ENCODE measurements around the gene DCAF12.

GRCh38 chr9:34158362-34158869 is 31.9 kb upstream of the DCAF12 start:
- TF ChIP-seq, protein P1, sequence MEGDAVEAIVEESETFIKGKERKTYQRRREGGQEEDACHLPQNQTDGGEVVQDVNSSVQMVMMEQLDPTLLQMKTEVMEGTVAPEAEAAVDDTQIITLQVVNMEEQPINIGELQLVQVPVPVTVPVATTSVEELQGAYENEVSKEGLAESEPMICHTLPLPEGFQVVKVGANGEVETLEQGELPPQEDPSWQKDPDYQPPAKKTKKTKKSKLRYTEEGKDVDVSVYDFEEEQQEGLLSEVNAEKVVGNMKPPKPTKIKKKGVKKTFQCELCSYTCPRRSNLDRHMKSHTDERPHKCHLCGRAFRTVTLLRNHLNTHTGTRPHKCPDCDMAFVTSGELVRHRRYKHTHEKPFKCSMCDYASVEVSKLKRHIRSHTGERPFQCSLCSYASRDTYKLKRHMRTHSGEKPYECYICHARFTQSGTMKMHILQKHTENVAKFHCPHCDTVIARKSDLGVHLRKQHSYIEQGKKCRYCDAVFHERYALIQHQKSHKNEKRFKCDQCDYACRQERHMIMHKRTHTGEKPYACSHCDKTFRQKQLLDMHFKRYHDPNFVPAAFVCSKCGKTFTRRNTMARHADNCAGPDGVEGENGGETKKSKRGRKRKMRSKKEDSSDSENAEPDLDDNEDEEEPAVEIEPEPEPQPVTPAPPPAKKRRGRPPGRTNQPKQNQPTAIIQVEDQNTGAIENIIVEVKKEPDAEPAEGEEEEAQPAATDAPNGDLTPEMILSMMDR (IDR thresholded peaks at IDR 0.05): no peak
- TF ChIP-seq EP300 (IDR thresholded peaks at IDR 0.05; ENCODE audit: borderline replicate concordance in 1 of 2, low read depth in 1 of 2, low read length in 1 of 2): no peak
- TF ChIP-seq RFX5 (IDR thresholded peaks at IDR 0.05; ENCODE audit: low read length): no peak
- no peak for TF ChIP-seq TEAD4 (IDR thresholded peaks at IDR 0.05; ENCODE audit: borderline replicate concordance, insufficient read depth)
- TF ChIP-seq, protein P2, sequence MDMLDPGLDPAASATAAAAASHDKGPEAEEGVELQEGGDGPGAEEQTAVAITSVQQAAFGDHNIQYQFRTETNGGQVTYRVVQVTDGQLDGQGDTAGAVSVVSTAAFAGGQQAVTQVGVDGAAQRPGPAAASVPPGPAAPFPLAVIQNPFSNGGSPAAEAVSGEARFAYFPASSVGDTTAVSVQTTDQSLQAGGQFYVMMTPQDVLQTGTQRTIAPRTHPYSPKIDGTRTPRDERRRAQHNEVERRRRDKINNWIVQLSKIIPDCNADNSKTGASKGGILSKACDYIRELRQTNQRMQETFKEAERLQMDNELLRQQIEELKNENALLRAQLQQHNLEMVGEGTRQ (IDR thresholded peaks at IDR 0.05; ENCODE audit: borderline replicate concordance, low read depth, low read length): no peak
- TF ChIP-seq RXRA (IDR thresholded peaks at IDR 0.05; ENCODE audit: borderline replicate concordance, low read depth): no peak
- no peak for TF ChIP-seq YY1 (IDR thresholded peaks at IDR 0.05; ENCODE audit: low read depth)
- no peak for TF ChIP-seq RCOR1 (IDR thresholded peaks at IDR 0.05; ENCODE audit: low read length)
- no peak for TF ChIP-seq FOXM1 (IDR thresholded peaks at IDR 0.05; ENCODE audit: low read depth)
- no peak for TF ChIP-seq SMC3 (IDR thresholded peaks at IDR 0.05; ENCODE audit: low read depth, low read length)
- TF ChIP-seq CHD2 (IDR thresholded peaks at IDR 0.05; ENCODE audit: low read length, partially characterized antibody): no peak
- TF ChIP-seq RAD21 (IDR thresholded peaks at IDR 0.05; ENCODE audit: low read length): no peak
- TF ChIP-seq MXI1 (IDR thresholded peaks at IDR 0.05; ENCODE audit: low read depth, low read length): no peak

Data from SK-N-SH (cell line).